Umbilical cord (tissue), 2 donors: ENCODE results near the gene EHBP1L1. TPM values are rescaled to one million over a fixed set of nuclear protein-coding genes. Genes with fewer than 3 reads are reported as not detected.

ENCODE experiments used
- DNase-seq: peaks from one replicate; pipeline ENCODE4 v3.0.0-alpha.2; 2015; ENCODE audit warnings: low spot score
- total RNA-seq: library from RNA; depleted of rRNA; stranded (reverse); fragments of >200 nt; gene quantifications from one replicate; pipeline ENCODE4 v1.2.3, GENCODE V29; 2014; ENCODE audit warnings: low replicate concordance; ENCODE audit not compliant: insufficient read depth

Gene EHBP1L1
- total RNA-seq, 1 donor from 2014 or later, result 91.0 TPM

DNA sequence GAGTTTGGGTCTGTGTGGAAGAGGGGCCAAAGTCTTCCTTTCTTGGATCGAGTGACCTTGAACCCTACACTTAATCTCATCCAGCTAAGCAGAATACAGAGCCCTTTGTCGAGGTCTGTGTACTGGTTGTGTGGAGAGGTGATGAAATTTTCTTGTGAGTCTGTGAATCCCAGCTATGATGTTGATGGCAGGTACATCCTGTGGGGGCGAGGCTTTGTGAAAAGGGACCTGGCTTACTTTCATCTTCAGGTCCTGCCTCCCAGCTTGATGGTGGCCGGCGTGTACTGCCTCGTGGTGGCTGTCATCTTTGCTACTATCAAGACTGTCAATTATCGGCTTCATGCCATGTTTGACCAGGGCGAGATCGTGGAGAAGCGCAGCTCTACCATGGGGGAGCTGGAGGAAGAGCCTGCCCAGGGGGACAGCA lies 40.7 kb downstream of the EHBP1L1 start:
- DNase-seq, result no peak

DNA sequence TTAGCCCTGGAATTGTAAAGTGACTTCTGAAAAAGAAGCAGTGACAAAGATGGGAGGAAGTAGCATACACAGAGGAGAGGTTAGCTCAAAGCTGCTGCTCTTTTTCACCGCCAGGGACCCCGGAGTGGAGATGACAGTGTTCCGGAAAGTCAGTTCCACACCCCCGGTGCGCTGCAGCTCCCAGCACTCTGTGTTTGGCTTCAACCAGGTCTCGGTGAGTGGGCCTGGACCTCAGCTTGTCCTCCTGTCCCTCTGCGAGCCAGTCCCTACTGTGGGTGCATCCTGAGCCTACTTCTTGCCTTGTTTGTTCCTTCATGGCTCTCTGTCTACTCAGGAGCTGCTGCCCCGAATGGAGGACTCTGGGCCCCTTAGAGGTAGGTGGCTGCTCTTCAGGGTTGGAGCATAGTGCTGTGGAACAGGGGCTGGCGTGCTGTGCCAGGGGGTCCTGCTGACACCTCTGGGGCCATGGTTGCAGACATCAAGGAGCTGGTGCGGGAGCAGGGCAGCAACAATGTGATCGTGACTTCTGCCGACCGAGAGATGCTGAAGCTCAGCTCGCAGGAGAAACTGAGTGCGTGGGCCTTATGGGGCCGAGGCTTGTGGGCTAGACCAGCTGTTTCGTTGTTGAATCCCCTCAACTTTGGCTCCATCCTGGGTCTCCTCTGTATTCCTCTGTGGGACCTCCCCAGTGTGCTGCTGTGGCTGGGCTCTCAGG lies 41.4 kb downstream of the EHBP1L1 start:
- no peak for DNase-seq

DNA sequence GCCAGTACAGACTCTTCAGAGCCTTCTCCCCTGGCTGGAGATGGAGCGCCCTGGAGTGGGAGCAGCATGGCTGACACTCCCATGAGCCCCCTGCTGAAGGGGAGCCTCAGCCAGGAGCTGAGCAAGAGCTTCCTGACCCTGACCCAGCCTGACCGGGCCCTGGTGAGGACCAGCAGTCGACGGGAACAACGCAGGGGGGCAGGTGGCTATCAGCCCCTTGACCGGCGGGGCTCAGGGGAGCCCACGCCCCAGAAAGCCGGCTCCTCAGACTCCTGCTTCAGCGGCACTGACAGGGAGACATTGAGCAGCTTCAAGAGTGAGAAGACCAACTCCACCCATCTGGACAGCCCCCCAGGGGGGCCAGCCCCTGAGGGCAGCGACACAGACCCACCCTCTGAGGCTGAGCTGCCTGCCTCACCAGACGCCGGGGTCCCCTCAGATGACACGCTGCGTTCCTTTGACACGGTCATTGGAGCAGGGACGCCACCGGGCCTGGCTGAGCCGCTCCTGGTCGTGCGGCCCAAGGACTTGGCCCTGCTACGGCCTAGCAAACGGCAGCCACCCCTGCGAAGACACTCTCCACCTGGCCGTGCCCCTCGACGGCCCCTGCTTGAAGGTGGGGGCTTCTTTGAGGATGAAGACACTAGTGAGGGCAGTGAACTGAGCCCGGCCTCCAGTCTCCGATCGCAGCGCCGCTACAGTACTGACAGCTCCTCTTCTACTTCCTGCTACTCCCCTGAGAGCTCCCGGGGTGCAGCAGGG lies 42.3 kb downstream of the EHBP1L1 start:
- no peak for DNase-seq

DNA sequence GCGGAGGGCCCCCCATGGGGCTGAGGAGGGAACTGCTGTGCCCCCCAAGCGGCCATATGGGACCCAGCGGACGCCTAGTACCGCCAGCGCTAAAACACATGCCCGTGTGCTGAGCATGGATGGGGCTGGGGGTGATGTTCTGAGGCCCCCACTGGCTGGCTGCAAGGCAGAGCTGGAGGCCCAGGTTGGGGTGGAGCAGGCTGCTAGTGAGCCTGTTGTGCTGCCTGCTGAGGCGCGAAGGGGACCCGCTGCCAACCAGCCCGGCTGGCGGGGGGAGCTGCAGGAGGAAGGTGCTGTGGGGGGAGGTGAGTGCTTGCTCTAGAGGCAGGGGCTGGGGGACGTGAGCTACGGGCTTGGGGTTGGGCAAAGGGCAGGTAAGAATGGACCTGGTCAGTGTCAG lies 42.9 kb downstream of the EHBP1L1 start:
- no peak for DNase-seq

DNA sequence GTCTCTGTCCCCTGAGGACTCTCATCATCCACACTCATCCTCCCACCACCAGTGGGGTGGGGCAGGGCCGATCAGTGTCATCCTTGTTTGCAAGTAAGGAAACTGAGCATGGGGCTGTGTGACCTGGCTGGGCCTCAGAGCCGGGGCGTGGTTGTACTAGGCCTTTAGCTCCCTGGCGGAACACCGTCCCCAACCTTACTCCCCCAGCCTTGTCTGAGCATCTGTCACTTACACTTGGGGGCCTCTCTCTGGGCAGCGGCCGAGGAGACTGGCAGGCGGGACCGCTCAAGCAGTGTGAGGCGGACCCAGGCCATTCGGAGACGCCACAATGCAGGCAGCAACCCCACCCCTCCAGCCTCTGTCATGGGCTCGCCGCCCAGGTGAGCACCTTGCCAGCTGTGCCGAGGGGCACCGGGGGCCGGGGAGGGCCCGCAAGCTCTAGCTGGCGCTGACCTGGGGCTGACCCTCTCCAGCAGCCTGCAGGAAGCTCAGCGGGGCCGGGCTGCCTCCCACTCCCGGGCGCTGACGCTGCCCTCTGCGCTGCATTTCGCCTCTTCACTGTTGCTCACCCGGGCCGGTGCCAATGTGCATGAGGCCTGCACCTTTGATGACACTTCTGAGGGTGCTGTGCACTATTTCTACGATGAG lies 43.6 kb downstream of the EHBP1L1 start:
- DNase-seq, result no peak

DNA sequence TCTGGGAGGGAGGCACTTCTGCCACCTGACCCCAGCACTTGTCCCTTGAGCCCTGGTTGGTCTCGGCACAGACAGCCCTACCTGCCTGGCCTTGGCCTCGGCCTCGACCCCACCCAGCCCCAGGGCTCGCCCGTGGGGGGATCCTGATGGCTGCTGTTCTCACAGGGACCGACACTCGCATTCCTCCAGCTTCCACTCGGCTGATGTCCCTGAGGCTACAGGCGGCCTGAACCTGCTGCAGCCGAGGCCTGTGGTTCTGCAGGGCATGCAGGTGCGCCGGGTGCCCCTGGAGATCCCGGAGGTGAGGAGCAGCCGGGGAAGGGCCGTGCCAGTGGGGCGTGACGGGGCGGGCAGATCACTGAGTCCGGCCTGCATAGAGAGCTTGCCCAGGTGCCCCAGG lies 44.8 kb downstream of the EHBP1L1 start:
- DNase-seq, result no peak

DNA sequence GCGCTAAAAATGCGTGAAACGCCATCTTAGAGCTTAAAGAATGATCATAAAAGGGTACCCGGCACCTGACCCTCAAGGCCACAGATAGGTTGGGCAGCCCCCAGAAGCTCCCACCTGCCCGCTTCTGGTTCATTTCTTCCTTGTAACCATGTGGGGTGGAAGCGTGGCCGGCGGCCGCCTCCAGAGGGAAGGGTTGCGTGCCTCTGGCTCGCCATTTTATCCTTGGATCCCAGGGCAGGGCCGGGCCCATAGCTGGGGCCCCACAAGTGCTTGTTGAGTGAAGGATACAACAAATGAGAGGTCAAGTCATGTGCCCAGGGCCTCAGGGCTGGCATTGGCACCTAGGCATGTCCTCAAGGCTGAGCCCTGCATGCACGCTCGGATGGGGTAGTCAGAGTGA lies 45.6 kb downstream of the EHBP1L1 start:
- no peak for DNase-seq

DNA sequence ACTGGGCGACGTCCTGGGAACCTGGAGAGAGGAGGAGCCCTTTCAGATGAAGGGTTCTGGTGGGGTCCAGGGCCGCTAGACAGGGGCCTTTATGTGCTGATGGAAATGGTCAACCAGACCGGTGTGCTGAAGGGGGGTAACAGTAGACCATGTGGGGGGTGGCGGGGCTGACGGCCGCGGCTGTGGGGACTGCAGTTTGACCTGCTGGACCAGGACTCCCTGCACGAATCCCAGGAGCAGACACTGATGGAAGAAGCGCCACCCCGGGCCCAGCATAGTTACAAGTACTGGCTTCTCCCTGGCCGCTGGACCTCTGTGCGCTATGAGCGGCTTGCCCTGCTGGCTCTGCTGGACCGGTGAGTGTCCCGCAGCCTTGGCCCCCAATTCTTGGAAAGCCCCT lies 46.2 kb downstream of the EHBP1L1 start:
- no peak for DNase-seq

DNA sequence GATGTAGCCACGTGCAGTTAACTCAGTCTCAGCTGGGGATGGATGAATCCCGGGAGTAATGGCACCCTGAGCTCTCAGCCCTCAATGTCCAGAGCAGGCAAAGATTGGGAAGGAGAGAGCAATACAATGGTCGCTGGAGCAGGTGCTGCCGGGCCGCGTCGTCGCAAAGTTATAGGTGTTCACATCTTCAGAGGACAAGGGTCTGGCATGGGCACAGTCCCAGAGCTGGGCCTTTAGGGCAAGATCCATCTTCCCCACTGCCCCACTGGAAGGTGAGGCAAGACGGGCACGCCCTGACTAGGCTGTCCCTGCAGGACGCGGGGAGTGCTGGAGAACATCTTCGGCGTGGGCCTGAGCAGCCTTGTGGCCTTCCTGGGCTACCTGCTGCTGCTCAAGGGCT lies 47.3 kb downstream of the EHBP1L1 start:
- no peak for DNase-seq

DNA sequence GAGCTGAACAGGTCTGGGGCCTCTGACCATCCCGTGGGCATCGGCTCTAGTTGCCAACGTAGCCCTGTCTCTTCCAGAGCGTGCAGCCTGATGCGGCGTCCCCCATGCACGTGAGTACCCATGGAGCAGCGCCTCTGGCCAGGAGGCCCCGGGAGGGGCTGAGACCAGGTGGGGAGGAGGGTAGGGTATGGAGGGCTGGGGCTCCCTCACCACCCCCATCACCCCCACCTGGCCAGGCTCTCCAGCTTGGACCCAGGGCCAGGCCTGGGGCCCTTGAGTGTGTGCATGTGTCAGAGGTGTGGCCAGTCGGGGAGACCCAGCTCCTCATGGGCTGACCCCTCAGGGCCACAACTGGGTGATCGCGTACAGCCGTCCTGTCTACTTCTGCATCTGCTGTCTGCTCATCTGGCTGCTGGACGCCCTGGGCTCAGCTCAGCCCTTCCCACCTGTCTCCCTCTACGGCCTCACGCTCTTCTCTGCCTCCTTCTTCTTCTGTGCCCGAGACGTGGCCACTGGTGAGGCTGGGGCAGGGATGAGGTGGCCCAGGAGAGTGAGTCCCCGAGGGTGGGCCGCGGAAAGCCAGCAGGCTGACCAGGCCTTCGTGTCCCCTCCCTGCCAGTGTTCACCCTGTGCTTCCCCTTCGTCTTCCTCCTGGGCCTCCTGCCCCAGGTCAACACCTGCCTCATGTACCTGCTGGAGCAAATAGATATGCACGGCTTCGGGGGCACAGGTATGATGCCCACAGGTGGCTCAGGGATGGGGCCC lies 48.2 kb downstream of the EHBP1L1 start:
- no peak for DNase-seq

DNA sequence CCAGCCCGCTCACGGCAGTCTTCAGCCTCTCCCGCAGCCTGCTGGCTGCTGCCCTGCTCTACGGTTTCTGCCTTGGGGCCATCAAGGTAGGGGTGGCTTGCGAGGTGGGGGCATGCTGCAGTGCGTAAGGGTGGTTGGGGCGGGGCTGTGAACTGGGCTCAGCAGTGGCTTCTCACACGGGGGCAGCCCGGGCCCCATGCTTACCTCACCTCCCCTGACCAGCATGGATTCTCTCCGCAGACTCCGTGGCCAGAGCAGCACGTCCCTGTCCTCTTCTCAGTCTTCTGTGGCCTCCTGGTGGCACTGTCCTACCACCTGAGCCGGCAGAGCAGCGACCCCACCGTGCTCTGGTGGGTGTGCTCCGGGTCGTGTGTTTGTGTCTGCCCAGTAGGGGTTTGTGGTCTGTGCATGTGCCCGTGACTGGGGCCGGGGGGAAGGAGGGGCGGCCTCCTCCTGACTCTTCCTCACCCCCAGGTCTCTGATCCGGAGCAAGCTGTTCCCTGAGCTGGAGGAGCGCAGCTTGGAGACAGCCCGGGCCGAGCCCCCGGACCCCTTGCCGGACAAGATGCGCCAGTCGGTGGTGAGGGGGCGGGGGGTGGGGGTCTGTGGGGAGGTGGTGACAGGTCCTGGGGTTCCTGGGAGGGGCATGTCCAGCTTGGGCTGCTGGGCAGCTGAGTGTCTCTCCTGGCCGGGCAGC lies 49.2 kb downstream of the EHBP1L1 start:
- no peak for DNase-seq

DNA sequence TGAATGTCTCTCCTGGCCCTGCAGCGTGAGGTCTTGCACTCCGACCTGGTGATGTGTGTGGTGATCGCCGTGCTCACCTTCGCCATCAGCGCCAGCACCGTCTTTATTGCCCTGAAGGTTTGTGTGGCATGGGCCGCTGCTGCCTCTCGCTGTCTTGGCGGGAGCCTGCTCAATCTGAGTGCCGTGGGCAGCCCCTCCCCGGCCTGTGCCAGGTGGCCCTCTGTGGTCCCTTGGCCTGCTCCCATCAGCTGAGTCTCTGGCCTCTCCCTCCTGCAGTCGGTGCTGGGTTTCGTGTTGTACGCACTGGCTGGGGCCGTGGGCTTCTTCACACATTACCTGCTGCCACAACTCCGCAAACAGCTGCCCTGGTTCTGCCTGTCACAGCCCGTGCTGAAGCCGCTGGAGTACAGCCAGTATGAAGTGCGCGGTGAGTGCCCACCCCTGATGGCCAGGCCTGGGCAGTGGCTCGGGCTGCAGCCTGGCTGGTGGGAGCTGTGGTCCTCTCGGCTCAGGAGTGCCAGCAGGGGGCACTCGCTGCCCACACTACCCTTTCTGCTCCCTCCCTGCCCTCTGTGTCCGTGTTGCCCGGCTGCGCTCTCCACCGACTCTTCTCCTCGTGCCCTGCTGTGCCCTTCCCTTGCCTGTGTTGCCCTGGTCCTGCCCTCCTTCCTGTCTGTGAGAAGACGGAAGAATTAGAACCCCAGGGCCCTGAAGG lies 49.9 kb downstream of the EHBP1L1 start:
- DNase-seq, result peak; percentile 43

DNA sequence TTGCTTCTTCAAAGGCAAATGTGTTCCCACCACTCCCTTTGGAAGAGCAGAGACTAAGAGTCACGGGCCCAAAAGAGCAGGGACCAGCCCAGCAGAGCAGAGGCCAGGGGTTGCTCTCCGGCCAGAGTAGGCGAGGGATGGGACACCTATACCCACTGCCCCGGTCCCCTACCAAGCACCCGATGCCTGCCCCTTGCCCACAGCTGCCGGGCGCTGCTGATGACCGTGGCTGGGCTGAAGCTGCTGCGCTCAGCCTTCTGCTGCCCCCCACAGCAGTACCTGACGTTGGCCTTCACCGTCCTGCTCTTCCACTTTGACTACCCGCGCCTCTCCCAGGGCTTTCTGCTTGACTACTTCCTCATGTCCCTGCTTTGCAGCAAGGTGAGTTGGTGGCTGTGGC lies 51.3 kb downstream of the EHBP1L1 start:
- DNase-seq, result no peak

DNA sequence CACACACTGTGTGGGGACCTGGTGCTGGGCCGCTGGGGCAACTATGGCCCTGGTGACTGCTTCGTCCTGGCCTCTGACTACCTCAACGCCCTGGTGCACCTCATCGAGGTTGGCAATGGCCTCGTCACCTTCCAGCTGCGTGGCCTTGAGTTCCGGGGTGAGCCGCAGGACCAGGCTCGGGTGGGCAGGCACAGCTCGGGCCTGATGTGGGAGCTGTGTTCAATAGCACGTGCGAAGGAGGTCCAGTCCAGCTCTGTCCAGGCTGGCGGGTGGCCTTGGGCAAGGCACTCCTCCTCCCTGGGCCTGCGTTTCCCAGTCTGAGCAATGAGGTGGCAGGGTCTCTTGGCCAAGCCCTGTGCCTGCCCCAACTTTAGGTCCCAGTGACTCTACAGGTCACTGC lies 53.7 kb downstream of the EHBP1L1 start:
- no peak for DNase-seq

DNA sequence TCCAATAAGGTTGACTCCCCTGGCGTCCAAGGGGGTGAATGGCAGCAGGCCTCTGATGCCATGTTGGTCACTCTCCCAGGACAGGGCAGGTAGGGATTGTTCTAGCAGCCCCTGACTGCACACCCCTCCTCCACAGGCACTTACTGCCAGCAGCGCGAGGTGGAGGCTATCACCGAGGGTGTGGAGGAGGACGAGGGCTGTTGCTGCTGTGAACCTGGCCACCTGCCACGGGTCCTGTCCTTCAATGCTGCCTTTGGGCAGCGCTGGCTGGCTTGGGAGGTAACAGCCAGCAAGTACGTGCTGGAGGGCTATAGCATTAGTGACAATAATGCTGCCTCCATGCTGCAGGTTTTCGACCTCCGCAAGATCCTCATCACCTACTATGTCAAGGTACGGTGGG lies 54.4 kb downstream of the EHBP1L1 start:
- no peak for DNase-seq

DNA sequence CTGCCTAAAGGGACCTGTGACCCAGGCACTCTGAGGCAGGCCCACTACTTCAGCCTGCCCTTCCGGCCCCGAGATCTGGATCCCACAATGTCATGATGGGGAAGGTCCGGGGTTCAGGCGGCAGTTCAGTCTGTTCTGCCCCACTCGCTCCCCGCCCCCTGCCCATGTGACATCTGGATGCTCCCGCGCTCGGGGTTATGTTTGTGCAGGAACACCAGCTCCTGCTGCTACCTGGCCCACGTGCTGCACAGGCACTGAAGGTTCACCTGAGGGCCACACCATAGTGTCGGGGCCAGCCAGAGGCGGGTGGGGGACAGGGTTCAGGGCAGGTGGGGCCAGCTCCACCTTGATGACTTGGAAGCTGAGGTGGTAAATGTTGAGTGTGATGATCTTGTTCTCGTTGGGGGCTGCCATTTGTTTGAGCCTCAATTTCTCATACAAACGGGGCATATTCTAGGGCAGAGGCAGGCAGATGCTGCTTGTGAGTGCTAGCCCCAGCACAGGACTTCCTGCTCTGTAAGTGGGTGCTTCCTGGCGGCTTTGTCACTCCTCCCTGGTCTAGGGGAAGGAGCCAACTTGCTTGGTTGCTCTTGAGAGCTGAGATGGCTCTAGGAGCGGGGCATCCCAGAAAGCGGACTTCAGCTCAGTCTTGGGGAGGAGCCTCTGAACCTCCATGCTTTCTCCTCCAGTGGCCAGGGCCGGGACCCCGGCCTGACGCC lies 57.7 kb downstream of the EHBP1L1 start:
- DNase-seq, result no peak

DNA sequence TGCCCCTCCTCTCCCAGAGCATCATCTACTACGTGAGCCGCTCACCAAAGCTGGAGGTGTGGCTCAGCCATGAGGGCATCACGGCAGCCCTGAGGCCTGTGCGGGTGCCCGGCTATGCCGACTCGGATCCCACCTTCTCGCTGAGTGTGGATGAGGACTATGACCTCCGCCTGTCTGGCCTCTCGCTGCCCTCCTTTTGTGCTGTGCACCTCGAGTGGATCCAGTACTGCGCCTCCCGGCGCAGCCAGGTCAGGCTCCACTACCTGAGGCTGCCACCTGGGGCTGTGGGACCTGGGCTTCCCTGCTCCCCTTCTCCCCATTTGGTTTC lies 58.2 kb downstream of the EHBP1L1 start:
- DNase-seq, result no peak

DNA sequence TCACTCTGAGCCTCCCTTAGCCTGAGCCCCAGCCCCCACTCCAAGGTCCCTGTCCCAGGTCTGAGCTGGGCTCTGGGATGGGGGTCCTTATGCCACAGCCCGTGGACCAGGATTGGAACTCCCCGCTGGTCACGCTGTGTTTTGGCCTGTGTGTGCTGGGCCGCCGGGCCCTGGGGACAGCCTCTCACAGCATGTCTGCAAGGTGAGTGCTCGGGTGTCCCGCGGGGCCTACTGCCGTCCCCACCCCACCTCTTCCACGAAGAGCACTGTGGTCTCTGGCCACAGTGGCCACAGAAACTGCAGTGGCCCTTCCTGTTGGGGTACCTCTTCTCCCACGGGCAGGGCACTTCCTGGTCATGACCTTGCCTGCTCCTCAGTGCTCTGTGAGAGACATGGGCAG lies 58.6 kb downstream of the EHBP1L1 start:
- DNase-seq, result no peak

DNA sequence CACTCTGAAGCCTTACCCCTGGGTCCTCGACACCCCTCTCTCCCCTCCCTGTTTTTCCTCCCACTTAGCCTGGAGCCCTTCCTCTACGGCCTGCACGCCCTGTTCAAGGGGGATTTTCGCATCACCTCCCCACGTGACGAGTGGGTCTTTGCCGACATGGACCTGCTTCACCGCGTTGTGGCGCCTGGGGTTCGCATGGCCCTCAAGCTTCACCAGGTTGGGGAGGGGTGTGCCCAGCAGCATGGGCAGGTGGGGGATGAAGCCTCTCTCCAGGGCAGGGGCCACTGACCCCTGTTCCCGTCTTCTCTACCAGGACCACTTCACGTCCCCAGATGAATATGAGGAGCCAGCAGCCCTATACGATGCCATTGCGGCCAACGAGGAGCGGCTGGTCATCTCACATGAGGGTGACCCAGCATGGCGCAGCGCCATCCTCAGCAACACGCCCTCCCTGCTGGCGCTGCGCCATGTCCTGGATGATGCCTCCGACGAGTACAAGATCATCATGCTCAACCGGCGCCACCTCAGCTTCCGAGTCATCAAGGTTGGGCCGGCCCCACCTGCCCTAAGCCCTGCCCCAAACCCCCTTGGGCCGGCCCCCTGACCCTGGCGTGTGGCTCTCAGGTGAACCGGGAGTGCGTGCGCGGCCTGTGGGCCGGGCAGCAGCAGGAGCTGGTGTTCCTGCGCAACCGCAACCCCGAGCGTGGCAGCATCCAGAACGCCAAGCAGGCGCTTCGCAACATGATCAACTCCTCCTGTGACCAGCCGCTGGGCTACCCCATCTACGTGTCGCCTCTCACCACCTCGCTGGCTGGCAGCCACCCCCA lies 59.3 kb downstream of the EHBP1L1 start:
- no peak for DNase-seq
